Right lobe of liver (tissue), 6 donors: Measurements from ENCODE around the gene MYO18A. TPM values are rescaled to one million over a fixed set of nuclear protein-coding genes. Genes with fewer than 3 reads are reported as not detected.

Experiments used
- ATAC-seq, 4 donors: fragments of 200-7000 bp; cut with Tn5 transposase; one replicate each; pipeline ENCODE4 v1.9.1; 2020; ENCODE audit warnings: mild to moderate bottlenecking in 4 of 4, moderate library complexity in 4 of 4
- DNase-seq, 3 donors: peaks; one replicate each; pipeline ENCODE4 v3.0.0-alpha.2; 2020
- H3K27ac ChIP-seq, 3 donors: fragments of 200-600 bp; one replicate each; pipeline ENCODE4 v1.8.0; 2022
- H3K27me3 ChIP-seq, 2 donors: fragments of 200-600 bp; one replicate each; pipeline ENCODE4 v1.8.0; 2022
- H3K36me3 ChIP-seq, 4 donors: fragments of 200-600 bp; sonication (generic) in 1 of 4; one replicate each; pipeline versions ENCODE4 v1.5.1 to v1.8.0; 2017 to 2022; ENCODE audit warnings: control low read depth in 1 of 4
- H3K4me1 ChIP-seq, 4 donors: fragments of 200-600 bp; sonication (generic) in 1 of 4; one replicate each; pipeline versions ENCODE4 v1.5.1 to v1.8.0; 2017 to 2022; ENCODE audit warnings: control low read depth in 1 of 4
- H3K4me3 ChIP-seq, 3 donors: fragments of 200-600 bp; one replicate each; pipeline ENCODE4 v1.8.0; 2022
- H3K9me3 ChIP-seq, 4 donors: fragments of 200-600 bp; sonication (generic) in 1 of 4; one replicate each; pipeline versions ENCODE4 v1.5.1 to v1.8.0; 2017 to 2022; ENCODE audit warnings: control low read depth in 1 of 4
- POLR2A ChIP-seq: fragments of 450-650 bp; IDR thresholded peaks from one replicate; pipeline ENCODE4 v1.6.1; 2017; ENCODE audit warnings: antibody characterized with exemption, mild to moderate bottlenecking
- WGBS: methylation state at CpG from one replicate; pipeline ENCODE4 v1.1.6; 2018; ENCODE audit warnings: low coverage, low lambda C conversion rate; ENCODE audit not compliant: insufficient coverage; ENCODE audit errors: missing lambda C conversion rate; 5-methylcytosine and 5-hydroxymethylcytosine counted together
- intact Hi-C, 2 donors: fragments of 100-400 bp; cut with DNase I; formaldehyde crosslinking; loops; one replicate each; pipeline versions ENCODE4 v1.11.2 to v1.14.1; 2022
- total RNA-seq, 6 experiments: library from RNA; depleted of rRNA in 2 of 6; stranded (reverse); fragments of >200 nt in 2 of 6; fragmentation: NEBNext Ultra II Directional in 3 of 6; extraction: Animal tissue kit (Norgen Biotek cat#: 25700) in 3 of 6; gene quantifications; one replicate each; pipeline versions ENCODE4 v1.1.0 to v1.2.4, GENCODE V29; 2016 to 2023
- TF ChIP-seq, protein P1 (sequence below), 4 donors: fragments of 200-600 bp in 3 of 4; fragments of 450-650 bp in 1 of 4; IDR thresholded peaks; one replicate each; pipeline versions ENCODE4 v1.5.1 to v1.8.0; 2016 to 2022; ENCODE audit warnings: antibody characterized with exemption in 4 of 4, mild to moderate bottlenecking in 2 of 4
- donor health status: DM: no; HTN: yes; CAD: no.
- donor health status: DM: no; HTN: no; CAD: no.
- donor health status: DM: no; HTN: no; CAD: no.
- donor health status: DM: no; HTN: yes; CAD: no.
- donor health status: DM: no; HTN: yes; CAD: no.

The MYO18A gene
- total RNA-seq, 6 experiments from 2014 or later, result 50.1 to 98.2 (median 81.8) TPM

DNA sequence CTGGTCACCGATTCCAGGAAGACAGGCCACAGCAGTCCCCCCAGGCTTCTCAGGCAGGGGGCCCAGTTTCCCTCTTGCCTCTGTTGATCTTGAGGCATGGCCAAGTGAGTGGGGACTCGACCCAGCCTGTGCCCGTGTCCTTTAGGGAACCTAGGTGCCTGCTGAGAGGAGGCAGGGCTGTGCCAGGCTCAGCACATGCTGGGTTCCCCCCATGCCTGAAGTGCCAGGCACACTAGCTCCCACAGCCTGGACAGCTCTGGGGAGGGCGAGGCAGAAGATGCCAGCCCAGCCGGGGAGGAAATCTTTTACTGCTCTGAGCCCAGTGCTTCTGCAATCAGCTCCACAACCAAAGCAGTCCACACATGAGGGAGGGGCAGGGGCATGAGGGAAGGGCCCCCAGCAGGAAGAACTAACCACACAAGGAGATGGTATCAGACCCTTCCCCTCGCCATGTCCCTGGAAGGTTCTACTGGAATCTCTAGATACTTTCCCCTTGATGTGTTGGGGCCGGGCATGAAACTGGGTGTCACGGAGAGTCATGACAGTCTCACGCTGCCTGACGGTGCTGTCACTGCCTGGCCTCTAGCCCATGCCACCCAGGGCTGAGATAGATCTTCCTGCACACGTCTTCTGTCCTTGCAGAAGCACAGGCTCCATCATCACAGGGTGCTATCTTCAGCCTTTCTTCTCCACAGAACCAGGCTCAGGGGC lies 25.5 kb downstream of the MYO18A start:
- H3K4me3 ChIP-seq, result peak overlapping the region in 2 of 3 donors; percentile 33 to 34
- ATAC-seq (peak; percentile 20 to 38 (median 26)), DNase-seq (peak in 1 of 3 donors; percentile 56)
- H3K9me3 ChIP-seq, result no peaks in the 10 kb centered on the region
- 0% methylated on average over 1 of the region's 11 CpGs for WGBS
- peaks cover 4 to 90% (median 48%) of the 10 kb centered on the region in 4 donors for H3K4me1 ChIP-seq
- H3K36me3 ChIP-seq, result no peaks in the 10 kb centered on the region
- peak overlapping the region; percentile 88 to 95 (median 94) for H3K27ac ChIP-seq
- H3K27me3 ChIP-seq, result no peaks in the 10 kb centered on the region
- intact Hi-C loops, result loop anchor here in 1 of 2 donors (5.0 kb wide), 1 partner anchor 63 kb away; no protein-coding TSS in a partner anchor
- TF ChIP-seq, protein P1, sequence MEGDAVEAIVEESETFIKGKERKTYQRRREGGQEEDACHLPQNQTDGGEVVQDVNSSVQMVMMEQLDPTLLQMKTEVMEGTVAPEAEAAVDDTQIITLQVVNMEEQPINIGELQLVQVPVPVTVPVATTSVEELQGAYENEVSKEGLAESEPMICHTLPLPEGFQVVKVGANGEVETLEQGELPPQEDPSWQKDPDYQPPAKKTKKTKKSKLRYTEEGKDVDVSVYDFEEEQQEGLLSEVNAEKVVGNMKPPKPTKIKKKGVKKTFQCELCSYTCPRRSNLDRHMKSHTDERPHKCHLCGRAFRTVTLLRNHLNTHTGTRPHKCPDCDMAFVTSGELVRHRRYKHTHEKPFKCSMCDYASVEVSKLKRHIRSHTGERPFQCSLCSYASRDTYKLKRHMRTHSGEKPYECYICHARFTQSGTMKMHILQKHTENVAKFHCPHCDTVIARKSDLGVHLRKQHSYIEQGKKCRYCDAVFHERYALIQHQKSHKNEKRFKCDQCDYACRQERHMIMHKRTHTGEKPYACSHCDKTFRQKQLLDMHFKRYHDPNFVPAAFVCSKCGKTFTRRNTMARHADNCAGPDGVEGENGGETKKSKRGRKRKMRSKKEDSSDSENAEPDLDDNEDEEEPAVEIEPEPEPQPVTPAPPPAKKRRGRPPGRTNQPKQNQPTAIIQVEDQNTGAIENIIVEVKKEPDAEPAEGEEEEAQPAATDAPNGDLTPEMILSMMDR (IDR thresholded peaks at IDR 0.05), result no peak
- no peak for TF ChIP-seq POLR2A

DNA sequence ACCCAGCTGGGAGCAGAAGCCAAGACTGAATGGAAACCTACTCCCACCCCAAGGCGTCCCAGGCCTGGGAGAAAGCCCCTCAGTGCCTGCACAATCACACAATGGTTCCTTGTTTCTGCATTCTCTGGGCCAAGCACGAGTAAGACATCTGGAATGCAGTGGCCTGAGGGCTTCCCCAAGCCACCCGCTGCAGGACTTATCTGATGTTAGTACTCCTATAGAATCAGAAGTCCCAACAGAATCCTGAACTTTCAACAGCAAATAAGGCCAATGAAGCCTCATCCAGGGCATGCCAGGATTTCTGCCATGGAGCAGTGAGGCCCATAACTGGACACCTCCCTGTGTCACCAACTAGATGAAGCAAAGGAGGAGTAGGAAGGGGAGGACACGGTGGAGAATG lies 28.6 kb downstream of the MYO18A start:
- Histone ChIP-seq H3K4me3 (no peak overlapping the region), H3K9me3 (no peaks in the 10 kb centered on the region), H3K27ac (no peak overlapping the region), H3K4me1 (peaks cover 0 to 78% (median 35%) of the 10 kb centered on the region in 4 donors), H3K36me3 (no peaks in the 10 kb centered on the region), H3K27me3 (no peaks in the 10 kb centered on the region)
- intact Hi-C loops, result loop anchor here in 1 of 2 donors (5.0 kb wide), 1 partner anchor 66 kb away; no protein-coding TSS in a partner anchor
- DNase-seq (no peak), ATAC-seq (no peak)
- TF ChIP-seq, protein P1 (IDR thresholded peaks at IDR 0.05), result no peak
- no peak for TF ChIP-seq POLR2A
- WGBS, result 49% methylated on average over 3 of the region's 4 CpGs

DNA sequence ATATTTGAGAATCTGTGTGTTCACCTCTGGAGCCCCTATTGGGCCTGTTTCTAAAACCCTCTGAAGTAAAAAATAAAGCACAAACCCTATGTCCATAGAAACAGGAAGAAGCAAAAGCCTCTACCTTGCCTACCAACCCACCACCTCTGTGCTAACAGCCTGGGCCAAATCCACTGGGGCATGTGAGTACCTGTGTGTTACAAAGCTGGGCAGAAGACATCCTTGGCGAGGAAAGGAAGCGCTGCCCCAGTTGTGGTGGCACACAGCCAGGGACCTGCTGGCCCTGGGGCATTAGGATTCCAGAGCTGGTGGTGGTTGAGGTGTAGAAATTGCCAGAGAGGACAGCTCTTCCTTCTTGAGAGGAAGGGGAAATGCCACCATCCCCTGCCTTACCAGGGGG lies 30.0 kb downstream of the MYO18A start:
- TF ChIP-seq, protein P1 (IDR thresholded peaks at IDR 0.05), result no peak
- TF ChIP-seq POLR2A, result no peak
- intact Hi-C loops, result loop anchor here in 1 of 2 donors (5.0 kb wide), 1 partner anchor 67 kb away; no protein-coding TSS in a partner anchor
- Histone ChIP-seq H3K4me3 (no peak overlapping the region), H3K27ac (peak overlapping the region in 2 of 3 donors; percentile 52 to 53), H3K9me3 (no peaks in the 10 kb centered on the region), H3K36me3 (no peaks in the 10 kb centered on the region), H3K4me1 (peaks cover 0 to 75% (median 26%) of the 10 kb centered on the region in 4 donors), H3K27me3 (no peaks in the 10 kb centered on the region)
- ATAC-seq (peak in 3 of 4 donors; percentile 3 to 17 (median 16)), DNase-seq (peak in 1 of 3 donors; percentile 89)
- WGBS, result 29% methylated on average over 2 of the region's 2 CpGs

DNA sequence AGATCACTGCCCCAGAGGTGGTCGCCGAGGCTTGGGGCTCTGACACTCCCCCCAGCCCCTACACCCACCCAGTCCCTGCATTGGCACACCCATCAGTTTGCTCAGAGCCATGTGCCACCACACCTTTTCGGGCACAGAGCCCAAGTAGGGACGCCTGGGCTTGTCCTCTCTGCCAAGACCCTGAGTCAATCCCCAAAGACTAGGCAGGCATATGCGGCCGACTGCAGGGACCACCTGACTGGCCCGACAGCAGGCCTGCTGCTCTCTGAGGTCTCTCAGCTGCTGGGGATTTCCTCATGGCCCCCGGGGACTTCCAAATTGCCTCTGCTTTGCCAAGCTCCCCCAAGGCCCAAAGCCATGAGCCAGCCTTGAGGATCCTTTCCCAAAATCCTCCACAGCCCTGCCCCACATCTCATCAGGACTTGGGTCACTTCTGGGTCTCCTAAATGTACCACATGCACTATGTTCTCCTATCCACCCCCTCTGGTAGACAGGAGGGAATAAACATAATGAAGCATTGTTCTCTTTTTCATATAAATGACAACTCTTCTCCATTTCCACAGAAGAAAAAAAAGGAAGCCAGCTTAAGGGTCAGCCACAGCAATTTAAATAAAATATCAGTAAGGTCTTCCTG lies 30.6 kb downstream of the MYO18A start:
- intact Hi-C loops, result loop anchor here (5.0 to 10.0 kb wide), 3 partner anchors 65 to 143 kb away; partner anchors contain the start of gene NUFIP2 (in 1 of the 2)
- DNase-seq (peak in 1 of 3 donors; percentile 51), ATAC-seq (peak in 1 of 4 donors; percentile 1)
- TF ChIP-seq, protein P1 (IDR thresholded peaks at IDR 0.05), result no peak
- no peak for TF ChIP-seq POLR2A
- Histone ChIP-seq H3K9me3 (no peaks in the 10 kb centered on the region), H3K27ac (peak overlapping the region in 2 of 3 donors; percentile 52 to 53), H3K27me3 (no peaks in the 10 kb centered on the region), H3K4me1 (peaks cover 0 to 70% (median 23%) of the 10 kb centered on the region in 4 donors), H3K4me3 (peak overlapping the region; percentile 22 to 53 (median 33)), H3K36me3 (no peaks in the 10 kb centered on the region)
- 38% methylated on average over 2 of the region's 8 CpGs for WGBS
